B cell (primary cell): ENCODE data around the gene COL19A1.
"Not testable (repeated sequence)": the region's sequence is repeated elsewhere in the genome, so short reads cannot be mapped to it uniquely, and the experiment has no call there.

Experiments used
- EZH2 ChIP-seq: IDR thresholded peaks from 2 replicates; pipeline ENCODE4 v1.6.1; 2012; ENCODE audit warnings: borderline replicate concordance, low read depth, mild to moderate bottlenecking, moderate library complexity, low read length; ENCODE audit not compliant: insufficient read depth, poor library complexity, severe bottlenecking
- TF ChIP-seq, protein P1 (sequence below): fragments of 200-600 bp; IDR thresholded peaks from one replicate; pipeline ENCODE4 v1.8.0; 2022; ENCODE audit warnings: antibody characterized with exemption, mild to moderate bottlenecking

DNA sequence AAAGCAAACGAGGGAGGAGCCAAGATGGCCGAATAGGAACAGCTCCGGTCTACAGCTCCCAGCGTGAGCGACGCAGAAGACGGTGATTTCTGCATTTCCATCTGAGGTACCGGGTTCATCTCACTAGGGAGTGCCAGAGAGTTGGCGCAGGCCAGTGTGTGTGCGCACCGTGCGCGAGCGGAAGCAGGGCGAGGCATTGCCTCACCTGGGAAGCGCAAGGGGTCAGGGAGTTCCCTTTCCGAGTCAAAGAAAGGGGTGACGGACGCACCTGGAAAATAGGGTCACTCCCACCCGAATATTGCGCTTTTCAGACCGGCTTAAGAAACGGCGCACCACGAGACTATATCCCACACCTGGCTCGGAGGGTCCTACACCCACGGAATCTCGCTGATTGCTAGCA is 144.0 kb downstream of the COL19A1 start:
- TF ChIP-seq EZH2: not testable (repeated sequence)
- TF ChIP-seq, protein P1, sequence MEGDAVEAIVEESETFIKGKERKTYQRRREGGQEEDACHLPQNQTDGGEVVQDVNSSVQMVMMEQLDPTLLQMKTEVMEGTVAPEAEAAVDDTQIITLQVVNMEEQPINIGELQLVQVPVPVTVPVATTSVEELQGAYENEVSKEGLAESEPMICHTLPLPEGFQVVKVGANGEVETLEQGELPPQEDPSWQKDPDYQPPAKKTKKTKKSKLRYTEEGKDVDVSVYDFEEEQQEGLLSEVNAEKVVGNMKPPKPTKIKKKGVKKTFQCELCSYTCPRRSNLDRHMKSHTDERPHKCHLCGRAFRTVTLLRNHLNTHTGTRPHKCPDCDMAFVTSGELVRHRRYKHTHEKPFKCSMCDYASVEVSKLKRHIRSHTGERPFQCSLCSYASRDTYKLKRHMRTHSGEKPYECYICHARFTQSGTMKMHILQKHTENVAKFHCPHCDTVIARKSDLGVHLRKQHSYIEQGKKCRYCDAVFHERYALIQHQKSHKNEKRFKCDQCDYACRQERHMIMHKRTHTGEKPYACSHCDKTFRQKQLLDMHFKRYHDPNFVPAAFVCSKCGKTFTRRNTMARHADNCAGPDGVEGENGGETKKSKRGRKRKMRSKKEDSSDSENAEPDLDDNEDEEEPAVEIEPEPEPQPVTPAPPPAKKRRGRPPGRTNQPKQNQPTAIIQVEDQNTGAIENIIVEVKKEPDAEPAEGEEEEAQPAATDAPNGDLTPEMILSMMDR: not testable (repeated sequence)
